ENCODE data around the gene CORIN. TPM values are rescaled to one million over a fixed set of nuclear protein-coding genes. Genes with fewer than 3 reads are reported as not detected.

CORIN gene
- total and polyA plus RNA-seq, 8 donors = 0.31 to 1.7 (median 0.39) TPM; not detected in 2

DNA sequence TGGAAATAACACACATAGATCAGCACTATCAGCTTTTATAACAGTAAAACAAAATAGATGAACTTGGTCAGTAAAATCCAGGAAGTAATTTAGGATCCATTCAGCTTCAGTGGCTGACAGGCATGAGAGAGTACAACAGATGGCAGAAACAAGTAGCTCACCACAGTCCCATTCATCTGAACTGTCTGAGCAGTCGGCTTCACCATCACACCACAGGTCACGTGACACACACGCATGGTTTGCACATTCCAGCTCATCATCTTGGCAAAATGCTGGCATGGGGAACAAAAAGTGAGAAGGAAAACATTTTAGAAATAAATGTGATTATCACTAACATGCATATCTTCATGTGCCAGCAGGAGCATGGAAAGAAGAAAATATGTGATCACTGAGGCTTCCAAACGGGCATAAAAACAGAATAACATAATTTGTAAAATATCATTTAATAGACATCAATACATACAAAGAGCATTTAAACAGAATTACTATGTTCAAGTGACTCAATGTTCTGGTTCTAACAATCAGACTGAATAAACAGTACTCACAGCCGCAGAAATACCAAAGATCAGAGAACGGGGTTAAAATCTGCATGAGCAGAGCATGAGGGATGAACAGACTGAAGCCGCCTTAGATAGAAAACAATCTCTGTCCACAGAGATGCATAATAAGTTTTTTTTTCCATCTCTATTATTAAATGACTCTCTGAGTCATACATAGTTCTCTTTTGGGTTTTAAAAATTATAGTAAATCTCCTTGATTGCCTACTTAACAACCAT lies 194.7 kb downstream of the CORIN start:
- no peak for TF ChIP-seq EP300 (IDR thresholded peaks at IDR 0.05)
- TF ChIP-seq, protein P1, sequence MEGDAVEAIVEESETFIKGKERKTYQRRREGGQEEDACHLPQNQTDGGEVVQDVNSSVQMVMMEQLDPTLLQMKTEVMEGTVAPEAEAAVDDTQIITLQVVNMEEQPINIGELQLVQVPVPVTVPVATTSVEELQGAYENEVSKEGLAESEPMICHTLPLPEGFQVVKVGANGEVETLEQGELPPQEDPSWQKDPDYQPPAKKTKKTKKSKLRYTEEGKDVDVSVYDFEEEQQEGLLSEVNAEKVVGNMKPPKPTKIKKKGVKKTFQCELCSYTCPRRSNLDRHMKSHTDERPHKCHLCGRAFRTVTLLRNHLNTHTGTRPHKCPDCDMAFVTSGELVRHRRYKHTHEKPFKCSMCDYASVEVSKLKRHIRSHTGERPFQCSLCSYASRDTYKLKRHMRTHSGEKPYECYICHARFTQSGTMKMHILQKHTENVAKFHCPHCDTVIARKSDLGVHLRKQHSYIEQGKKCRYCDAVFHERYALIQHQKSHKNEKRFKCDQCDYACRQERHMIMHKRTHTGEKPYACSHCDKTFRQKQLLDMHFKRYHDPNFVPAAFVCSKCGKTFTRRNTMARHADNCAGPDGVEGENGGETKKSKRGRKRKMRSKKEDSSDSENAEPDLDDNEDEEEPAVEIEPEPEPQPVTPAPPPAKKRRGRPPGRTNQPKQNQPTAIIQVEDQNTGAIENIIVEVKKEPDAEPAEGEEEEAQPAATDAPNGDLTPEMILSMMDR (IDR thresholded peaks at IDR 0.05) = no peak
- TF ChIP-seq POLR2AphosphoS5 (IDR thresholded peaks at IDR 0.05) = no peak
- TF ChIP-seq POLR2A (IDR thresholded peaks at IDR 0.05) = no peak
- DNase-seq = peak in 1 of 2 donors; percentile 28
- intact Hi-C loops (cut with DNase I; ENCODE audit: low total_unique reads) = no loop called here
- H3K4me1 ChIP-seq = no peaks in the 10 kb centered on the region
- H3K27me3 ChIP-seq = no peaks in the 10 kb centered on the region
- no peaks in the 10 kb centered on the region for H3K36me3 ChIP-seq
- no peak overlapping the region for H3K27ac ChIP-seq
- H3K4me3 ChIP-seq = no peak overlapping the region
- whole genome bisulfite sequencing, 5 donors = 55 to 67% (median 65%) methylated on average over 7 of the region's 7 CpGs
- H3K9me3 ChIP-seq = no peaks in the 10 kb centered on the region

DNA sequence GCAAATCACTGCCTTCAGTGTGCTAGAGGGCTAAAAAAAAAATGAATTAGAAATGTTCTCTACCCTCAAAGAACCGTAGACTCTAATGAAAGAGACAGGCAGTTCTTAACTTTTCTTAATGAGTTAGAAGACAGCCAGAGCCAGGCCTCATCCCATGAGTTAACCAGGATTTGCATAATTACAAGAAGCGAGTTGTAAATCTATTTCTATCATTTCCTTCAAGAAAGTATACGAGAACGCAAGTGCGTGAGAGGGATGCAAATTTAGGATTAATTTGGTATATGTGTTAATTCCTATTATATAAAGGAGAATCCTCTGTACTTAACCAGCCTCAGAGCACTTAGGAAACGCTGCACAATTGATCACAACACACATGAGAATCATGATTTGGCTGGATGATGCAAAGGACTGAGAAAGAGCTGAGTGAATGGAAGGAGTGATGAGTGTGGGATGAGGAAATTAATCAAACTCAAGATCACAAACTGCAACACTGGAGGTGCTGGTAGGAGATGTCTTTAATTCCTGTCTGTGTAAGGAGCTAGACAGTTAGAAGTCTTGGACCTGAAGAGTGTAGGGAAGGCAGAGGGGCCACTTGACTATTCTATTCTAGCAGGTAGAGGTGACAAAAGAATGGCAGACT lies 195.6 kb downstream of the CORIN start:
- intact Hi-C loops (cut with DNase I; ENCODE audit: low total_unique reads) = no loop called here
- Histone ChIP-seq H3K27me3 (no peaks in the 10 kb centered on the region), H3K4me3 (no peak overlapping the region), H3K4me1 (no peaks in the 10 kb centered on the region), H3K27ac (no peak overlapping the region), H3K36me3 (no peaks in the 10 kb centered on the region), H3K9me3 (peaks cover 0 to 5% (median 1%) of the 10 kb centered on the region in 4 donors)
- DNase-seq = no peak
- WGBS, 5 donors = 82 to 90% (median 84%) methylated on average over 6 of the region's 6 CpGs
- TF ChIP-seq EP300 (IDR thresholded peaks at IDR 0.05) (no peak), POLR2A (IDR thresholded peaks at IDR 0.05) (no peak), POLR2AphosphoS5 (IDR thresholded peaks at IDR 0.05) (no peak)
- TF ChIP-seq, protein P1 (IDR thresholded peaks at IDR 0.05) = no peak

DNA sequence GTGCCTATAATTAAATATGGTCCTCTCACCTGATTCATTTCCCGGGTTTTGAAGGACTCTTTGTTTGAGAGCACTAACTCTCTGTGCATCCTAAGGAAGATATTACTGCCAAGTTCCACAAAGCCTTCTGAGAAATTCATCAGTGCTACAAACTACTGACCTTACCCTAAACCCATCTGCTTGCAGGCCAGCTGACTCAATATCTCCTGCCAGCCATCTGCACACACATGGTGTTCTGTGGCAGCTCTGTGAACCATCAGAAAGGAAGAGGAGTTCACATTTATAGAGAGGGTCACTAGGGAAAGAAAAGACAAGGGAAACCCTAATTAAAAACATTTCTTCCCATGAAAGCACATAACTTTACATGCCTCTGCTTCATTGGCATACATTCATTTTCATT lies 196.1 kb downstream of the CORIN start:
- WGBS, 5 donors = 41 to 75% (median 63%) methylated on average over 1 of the region's 1 CpG
- H3K36me3 ChIP-seq = no peaks in the 10 kb centered on the region
- no peaks in the 10 kb centered on the region for H3K4me1 ChIP-seq
- TF ChIP-seq, protein P1 (IDR thresholded peaks at IDR 0.05) = no peak
- TF ChIP-seq POLR2AphosphoS5 (IDR thresholded peaks at IDR 0.05) = no peak
- TF ChIP-seq POLR2A (IDR thresholded peaks at IDR 0.05) = no peak
- TF ChIP-seq EP300 (IDR thresholded peaks at IDR 0.05) = no peak
- peaks cover 0 to 9% (median 3%) of the 10 kb centered on the region in 4 donors for H3K9me3 ChIP-seq
- H3K4me3 ChIP-seq = no peak overlapping the region
- H3K27ac ChIP-seq = no peak overlapping the region
- peak in 1 of 2 donors; percentile 11 for DNase-seq
- intact Hi-C loops (cut with DNase I; ENCODE audit: low total_unique reads) = no loop called here
- no peaks in the 10 kb centered on the region for H3K27me3 ChIP-seq

DNA sequence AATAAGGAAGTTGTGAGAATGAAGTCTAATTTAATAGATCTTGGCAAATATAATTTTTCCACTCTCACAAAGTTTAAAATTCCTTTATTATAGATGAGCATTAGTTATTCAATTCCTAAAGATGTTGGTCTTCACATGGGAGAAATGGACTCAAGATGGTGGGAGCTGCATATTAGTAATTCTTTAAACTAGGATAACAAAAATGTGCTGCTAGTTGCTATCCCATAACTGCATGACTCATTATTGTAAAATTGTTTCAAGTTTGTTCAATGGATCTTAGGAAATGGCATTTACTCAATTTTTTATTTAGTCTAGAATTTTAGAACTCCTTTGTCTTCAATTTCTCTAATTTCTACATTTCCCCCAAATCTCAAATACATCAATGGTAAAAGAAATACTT lies 197.0 kb downstream of the CORIN start:
- Histone ChIP-seq H3K9me3 (peaks cover 0 to 9% (median 3%) of the 10 kb centered on the region in 4 donors), H3K4me1 (no peaks in the 10 kb centered on the region), H3K4me3 (no peak overlapping the region), H3K36me3 (no peaks in the 10 kb centered on the region), H3K27me3 (no peaks in the 10 kb centered on the region), H3K27ac (no peak overlapping the region)
- intact Hi-C loops (cut with DNase I; ENCODE audit: low total_unique reads) = no loop called here
- no peak for DNase-seq
- TF ChIP-seq POLR2A (IDR thresholded peaks at IDR 0.05) (no peak), EP300 (IDR thresholded peaks at IDR 0.05) (no peak), POLR2AphosphoS5 (IDR thresholded peaks at IDR 0.05) (no peak)
- TF ChIP-seq, protein P1 (IDR thresholded peaks at IDR 0.05) = no peak

Data from stomach (tissue), 9 donors.